ENCODE data around the gene SNX4.

DNA sequence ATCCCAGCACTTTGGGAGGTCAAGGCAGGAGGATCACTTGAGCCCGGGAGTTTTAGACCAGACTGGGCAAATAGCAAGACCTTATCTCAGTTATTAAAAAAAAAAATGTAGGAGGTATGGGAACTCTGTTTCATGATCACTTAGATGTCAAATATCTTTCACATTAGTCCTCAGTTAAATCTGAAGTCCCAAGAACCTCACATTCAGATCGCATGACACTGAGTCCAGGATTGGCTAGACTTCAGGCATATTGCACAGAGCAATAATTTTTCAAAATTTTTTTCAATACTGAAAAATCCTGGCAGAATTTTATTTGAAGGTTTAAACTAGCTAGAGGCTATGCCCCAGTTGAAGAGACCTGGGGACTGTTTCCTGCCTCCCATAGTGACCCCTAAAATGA, 88.6 kb downstream of the SNX4 start:
- TF ChIP-seq, protein P1, sequence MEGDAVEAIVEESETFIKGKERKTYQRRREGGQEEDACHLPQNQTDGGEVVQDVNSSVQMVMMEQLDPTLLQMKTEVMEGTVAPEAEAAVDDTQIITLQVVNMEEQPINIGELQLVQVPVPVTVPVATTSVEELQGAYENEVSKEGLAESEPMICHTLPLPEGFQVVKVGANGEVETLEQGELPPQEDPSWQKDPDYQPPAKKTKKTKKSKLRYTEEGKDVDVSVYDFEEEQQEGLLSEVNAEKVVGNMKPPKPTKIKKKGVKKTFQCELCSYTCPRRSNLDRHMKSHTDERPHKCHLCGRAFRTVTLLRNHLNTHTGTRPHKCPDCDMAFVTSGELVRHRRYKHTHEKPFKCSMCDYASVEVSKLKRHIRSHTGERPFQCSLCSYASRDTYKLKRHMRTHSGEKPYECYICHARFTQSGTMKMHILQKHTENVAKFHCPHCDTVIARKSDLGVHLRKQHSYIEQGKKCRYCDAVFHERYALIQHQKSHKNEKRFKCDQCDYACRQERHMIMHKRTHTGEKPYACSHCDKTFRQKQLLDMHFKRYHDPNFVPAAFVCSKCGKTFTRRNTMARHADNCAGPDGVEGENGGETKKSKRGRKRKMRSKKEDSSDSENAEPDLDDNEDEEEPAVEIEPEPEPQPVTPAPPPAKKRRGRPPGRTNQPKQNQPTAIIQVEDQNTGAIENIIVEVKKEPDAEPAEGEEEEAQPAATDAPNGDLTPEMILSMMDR (IDR thresholded peaks at IDR 0.05): no peak
- no peak for TF ChIP-seq POLR2A (IDR thresholded peaks at IDR 0.05)

Measured in esophagus squamous epithelium (tissue), 4 donors.